OCI-LY7 (cell line): ENCODE data around the gene FHOD3. TPM values are rescaled to one million over a fixed set of nuclear protein-coding genes. Genes with fewer than 3 reads are reported as not detected.

ENCODE experiments used
- BruUV-seq: library from RNA; stranded (reverse); fragments of 400-500 nt; replicated peaks from 2 replicates; lab custom pipeline; 2021; lab: Mats Ljungman, UMichigan
- CTCF ChIA-PET: fragments of 300-600 bp; sonication (Branson Sonifier 250); formaldehyde crosslinking; loops from one replicate; lab custom pipeline; 2022; ENCODE audit warnings: antibody characterized with exemption; ENCODE audit not compliant: unreplicated experiment; lab: Charles Lee
- POLR2A ChIA-PET: fragments of 300-600 bp; sonication (Branson Sonifier 250); formaldehyde crosslinking; loops from one replicate; lab custom pipeline; 2022; ENCODE audit warnings: antibody characterized with exemption; lab: Charles Lee
- DNase-seq: peaks from one replicate; pipeline ENCODE4 v3.0.0-alpha.2; 2015; ENCODE audit warnings: low spot score
- H2AFZ ChIP-seq: fragments of 200-600 bp; sonication (generic), shearing (Covaris generic); 2 replicates; pipeline ENCODE4 v1.6.1; 2014; ENCODE audit warnings: mild to moderate bottlenecking, antibody characterized with exemption, low read length, moderate library complexity
- H3K27ac ChIP-seq: fragments of 200-600 bp; sonication (generic); 2 replicates; pipeline ENCODE4 v1.5.1; 2014; ENCODE audit warnings: mixed run types, low read depth, mild to moderate bottlenecking, moderate library complexity, low read length, inconsistent platforms; ENCODE audit not compliant: poor library complexity, severe bottlenecking
- H3K36me3 ChIP-seq: fragments of 200-600 bp; sonication (generic); 2 replicates; pipeline ENCODE4 v1.6.1; 2014; ENCODE audit warnings: mild to moderate bottlenecking, antibody characterized with exemption, low read length, moderate library complexity, mixed read lengths; ENCODE audit not compliant: insufficient read depth
- H3K4me1 ChIP-seq: fragments of 200-600 bp; sonication (generic); 2 replicates; pipeline ENCODE4 v1.5.1; 2014; ENCODE audit warnings: mild to moderate bottlenecking, low read length; ENCODE audit not compliant: insufficient read depth, poor library complexity, severe bottlenecking
- H3K4me2 ChIP-seq: fragments of 200-600 bp; sonication (generic); 2 replicates; pipeline ENCODE4 v1.6.1; 2014; ENCODE audit warnings: mild to moderate bottlenecking, low read length
- H3K4me3 ChIP-seq: fragments of 200-600 bp; sonication (generic); 2 replicates; pipeline ENCODE4 v1.5.1; 2014; ENCODE audit warnings: mild to moderate bottlenecking, low read depth, low read length; ENCODE audit not compliant: poor library complexity, severe bottlenecking
- H3K79me2 ChIP-seq: fragments of 200-600 bp; sonication (generic); 2 replicates; pipeline ENCODE4 v1.6.1; 2016; ENCODE audit warnings: low read depth, mild to moderate bottlenecking, low read length, moderate library complexity, mixed read lengths; ENCODE audit not compliant: insufficient read depth
- H3K9me2 ChIP-seq: fragments of 200-600 bp; sonication (generic); 2 replicates; pipeline ENCODE4 v1.6.1; 2016; ENCODE audit warnings: mild to moderate bottlenecking, low read length, mixed read lengths; ENCODE audit not compliant: insufficient read depth
- H3K9me3 ChIP-seq: fragments of 200-600 bp; sonication (generic); 2 replicates; pipeline ENCODE4 v1.6.1; 2014; ENCODE audit warnings: mild to moderate bottlenecking, mixed run types, low read length, mixed read lengths
- H4K20me1 ChIP-seq: fragments of 200-600 bp; sonication (generic); 2 replicates; pipeline ENCODE4 v1.6.1; 2014; ENCODE audit warnings: mild to moderate bottlenecking, antibody characterized with exemption, low read length, moderate library complexity, mixed read lengths; ENCODE audit not compliant: insufficient read depth
- EZH2phosphoT487 ChIP-seq: fragments of 200-600 bp; sonication (generic); IDR thresholded peaks from 2 replicates; pipeline ENCODE4 v1.6.1; 2018; ENCODE audit warnings: low read depth, borderline replicate concordance, mild to moderate bottlenecking, mixed run types, antibody characterized with exemption, low read length, moderate library complexity, mixed read lengths
- intact Hi-C: fragments of 100-400 bp; cut with micrococcal nuclease; formaldehyde crosslinking; loops from one replicate; pipeline ENCODE4 v1.10.0; 2022; ENCODE audit not compliant: unreplicated experiment
- total RNA-seq, 2 experiments: library from RNA; depleted of rRNA in 1 of 2; stranded (reverse); fragments of >200 nt in 1 of 2; shearing (Covaris generic) in 1 of 2; gene quantifications; 2 replicates each; pipeline ENCODE4 v1.2.3, GENCODE V29; 2014 to 2022
- TF ChIP-seq, protein P1 (sequence below): fragments of 200-600 bp; sonication (generic); conservative IDR thresholded peaks from 2 replicates; pipeline ENCODE4 v1.5.1; 2014; ENCODE audit warnings: mild to moderate bottlenecking, antibody characterized with exemption, low read length, moderate library complexity, mixed read lengths

The FHOD3 gene
- total RNA-seq, 2 experiments from 2014 or later, result 0.06 to 2.4 TPM

DNA sequence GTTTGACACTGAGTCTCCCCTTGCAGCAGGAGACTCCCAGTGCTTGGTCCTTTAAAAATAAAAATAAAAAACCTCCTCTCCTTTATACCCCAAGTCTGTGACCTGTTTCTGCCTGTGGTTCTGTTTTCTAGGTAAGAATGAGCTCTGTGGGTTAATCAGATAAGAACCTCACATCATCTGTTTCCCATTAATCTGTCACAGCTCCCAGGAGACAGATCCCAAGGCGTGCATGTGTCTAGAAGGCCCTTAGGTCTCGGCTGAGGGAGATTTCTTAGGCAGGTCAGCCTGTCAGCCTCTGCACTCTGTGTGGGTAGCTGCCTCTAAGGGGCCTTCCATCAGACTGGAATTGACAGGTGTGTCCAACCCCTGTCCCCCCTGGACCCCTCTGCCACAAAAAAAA is 80.7 kb downstream of the FHOD3 start:
- H3K27ac ChIP-seq, result no peak overlapping the region
- no peaks in the 10 kb centered on the region for H3K9me2 ChIP-seq
- H3K4me3 ChIP-seq, result no peak overlapping the region
- no peaks in the 10 kb centered on the region for H3K4me1 ChIP-seq
- intact Hi-C loops, result no loop called here
- DNase-seq, result no peak
- TF ChIP-seq EZH2phosphoT487, result no peak
- TF ChIP-seq, protein P1, sequence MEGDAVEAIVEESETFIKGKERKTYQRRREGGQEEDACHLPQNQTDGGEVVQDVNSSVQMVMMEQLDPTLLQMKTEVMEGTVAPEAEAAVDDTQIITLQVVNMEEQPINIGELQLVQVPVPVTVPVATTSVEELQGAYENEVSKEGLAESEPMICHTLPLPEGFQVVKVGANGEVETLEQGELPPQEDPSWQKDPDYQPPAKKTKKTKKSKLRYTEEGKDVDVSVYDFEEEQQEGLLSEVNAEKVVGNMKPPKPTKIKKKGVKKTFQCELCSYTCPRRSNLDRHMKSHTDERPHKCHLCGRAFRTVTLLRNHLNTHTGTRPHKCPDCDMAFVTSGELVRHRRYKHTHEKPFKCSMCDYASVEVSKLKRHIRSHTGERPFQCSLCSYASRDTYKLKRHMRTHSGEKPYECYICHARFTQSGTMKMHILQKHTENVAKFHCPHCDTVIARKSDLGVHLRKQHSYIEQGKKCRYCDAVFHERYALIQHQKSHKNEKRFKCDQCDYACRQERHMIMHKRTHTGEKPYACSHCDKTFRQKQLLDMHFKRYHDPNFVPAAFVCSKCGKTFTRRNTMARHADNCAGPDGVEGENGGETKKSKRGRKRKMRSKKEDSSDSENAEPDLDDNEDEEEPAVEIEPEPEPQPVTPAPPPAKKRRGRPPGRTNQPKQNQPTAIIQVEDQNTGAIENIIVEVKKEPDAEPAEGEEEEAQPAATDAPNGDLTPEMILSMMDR, result no peak
- no peak overlapping the region for H2AFZ ChIP-seq
- H3K4me2 ChIP-seq, result no peak overlapping the region
- no peaks in the 10 kb centered on the region for H4K20me1 ChIP-seq
- H3K79me2 ChIP-seq, result no peaks in the 10 kb centered on the region
- POLR2A ChIA-PET, result interaction anchor here (0.6 to 0.7 kb wide), 2 partner anchors 29 to 70 kb away, joined by 3 read pairs; no protein-coding TSS in a partner anchor
- no peaks in the 10 kb centered on the region for H3K9me3 ChIP-seq
- BruUV-seq, result no TSS peak
- no peaks in the 10 kb centered on the region for H3K36me3 ChIP-seq
- CTCF ChIA-PET, result no interaction called here

DNA sequence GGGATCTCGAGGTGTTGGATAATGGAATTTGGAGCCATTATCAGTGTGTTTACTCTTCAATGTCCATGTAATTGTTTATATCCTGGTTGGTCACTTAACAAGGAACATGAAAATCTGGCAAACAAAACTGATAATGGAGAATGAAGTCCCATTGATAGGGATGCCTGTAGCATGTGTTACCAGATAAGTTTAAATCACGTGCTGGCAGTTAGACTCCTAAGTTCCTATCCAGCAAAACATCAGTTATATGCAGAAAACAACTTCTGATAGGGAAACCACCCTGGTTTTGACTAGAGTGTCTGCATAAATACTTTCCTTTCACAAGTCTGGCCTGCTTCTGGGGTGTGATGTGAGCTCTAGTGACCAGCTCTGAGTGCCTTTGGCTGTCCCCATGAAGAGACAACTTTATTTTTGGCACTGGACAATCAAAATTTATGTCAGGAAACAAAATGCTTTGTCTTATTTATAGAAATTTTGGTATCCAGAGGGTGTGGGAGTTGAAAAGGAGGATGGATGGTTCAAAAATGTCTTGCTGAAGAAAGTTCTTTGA is 82.0 kb downstream of the FHOD3 start:
- TF ChIP-seq EZH2phosphoT487, result no peak
- TF ChIP-seq, protein P1, result no peak
- CTCF ChIA-PET, result no interaction called here
- no peaks in the 10 kb centered on the region for H3K4me1 ChIP-seq
- no TSS peak for BruUV-seq
- H3K9me2 ChIP-seq, result no peaks in the 10 kb centered on the region
- H4K20me1 ChIP-seq, result no peaks in the 10 kb centered on the region
- no peak for DNase-seq
- H3K27ac ChIP-seq, result no peak overlapping the region
- POLR2A ChIA-PET, result no interaction called here
- no peaks in the 10 kb centered on the region for H3K36me3 ChIP-seq
- no peak overlapping the region for H3K4me3 ChIP-seq
- H3K4me2 ChIP-seq, result no peak overlapping the region
- H3K9me3 ChIP-seq, result no peaks in the 10 kb centered on the region
- H2AFZ ChIP-seq, result no peak overlapping the region
- intact Hi-C loops, result no loop called here
- no peaks in the 10 kb centered on the region for H3K79me2 ChIP-seq

DNA sequence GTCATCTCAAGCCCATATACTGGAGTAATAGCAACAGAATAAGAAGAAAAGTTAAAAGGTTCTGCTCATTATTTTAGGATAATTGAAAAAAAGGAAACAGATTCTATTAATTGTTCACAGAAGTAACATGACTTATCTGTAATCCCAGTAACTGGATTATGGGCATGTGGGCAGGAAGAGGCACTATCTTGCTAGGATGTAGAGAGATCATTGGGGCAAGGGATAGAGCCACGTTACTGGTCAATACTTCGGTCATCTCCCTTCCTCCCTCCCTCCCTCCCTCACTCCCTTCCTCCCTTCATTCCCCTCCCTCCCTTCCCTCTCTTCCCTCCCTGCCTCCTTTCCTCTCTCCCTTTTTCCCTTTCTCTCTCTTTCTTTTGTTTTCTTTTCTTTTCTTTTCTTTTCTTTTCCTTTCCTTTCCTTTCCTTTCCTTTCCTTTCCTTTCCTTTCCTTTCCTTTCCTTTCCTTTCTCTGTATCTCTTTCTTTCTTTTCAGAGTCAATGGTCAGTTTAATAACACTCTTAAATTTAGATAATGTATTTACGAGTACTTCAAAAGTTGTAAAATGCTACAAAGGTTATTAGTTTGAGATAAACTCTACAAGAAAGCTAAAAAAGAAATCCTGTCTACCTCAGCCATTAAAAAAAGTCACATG is 82.8 kb downstream of the FHOD3 start:
- intact Hi-C loops, result no loop called here
- H3K9me3 ChIP-seq, result no peaks in the 10 kb centered on the region
- H3K79me2 ChIP-seq, result no peaks in the 10 kb centered on the region
- no peak overlapping the region for H3K27ac ChIP-seq
- H3K9me2 ChIP-seq, result no peaks in the 10 kb centered on the region
- H3K36me3 ChIP-seq, result no peaks in the 10 kb centered on the region
- H4K20me1 ChIP-seq, result no peaks in the 10 kb centered on the region
- ChIA-PET CTCF (no interaction called here), POLR2A (no interaction called here)
- TF ChIP-seq, protein P1, result no peak
- TF ChIP-seq EZH2phosphoT487, result no peak
- no peak overlapping the region for H3K4me2 ChIP-seq
- no peak for DNase-seq
- BruUV-seq, result no TSS peak
- no peaks in the 10 kb centered on the region for H3K4me1 ChIP-seq
- H3K4me3 ChIP-seq, result no peak overlapping the region
- H2AFZ ChIP-seq, result no peak overlapping the region
